Hepatocyte (in vitro differentiated cells): ENCODE measurements around the gene PRIM1. TPM values are rescaled to one million over a fixed set of nuclear protein-coding genes. Genes with fewer than 3 reads are reported as not detected.

Experiments used
- DNase-seq: peaks from one replicate; pipeline ENCODE4 v3.0.0-alpha.2; 2016; ENCODE audit warnings: low spot score
- H2AFZ ChIP-seq: fragments of 200-600 bp; sonication (generic); 2 replicates; pipeline ENCODE4 v1.6.0; 2016; ENCODE audit warnings: antibody characterized with exemption, mild to moderate bottlenecking
- H3K27ac ChIP-seq: fragments of 200-600 bp; sonication (generic); 2 replicates; pipeline ENCODE4 v1.5.1; 2016; ENCODE audit warnings: mild to moderate bottlenecking
- H3K27me3 ChIP-seq: fragments of 200-600 bp; sonication (generic); 2 replicates; pipeline ENCODE4 v1.6.1; 2016
- H3K36me3 ChIP-seq: fragments of 200-600 bp; sonication (generic); replicated peaks from 2 replicates; pipeline ENCODE4 v1.5.1; 2016; ENCODE audit warnings: low read depth; ENCODE audit not compliant: insufficient read depth
- H3K4me1 ChIP-seq: fragments of 200-600 bp; sonication (generic); 2 replicates; pipeline ENCODE4 v1.5.1; 2016; ENCODE audit warnings: mild to moderate bottlenecking, moderate library complexity; ENCODE audit not compliant: insufficient read depth
- H3K4me2 ChIP-seq: fragments of 200-600 bp; sonication (generic); 2 replicates; pipeline ENCODE4 v1.6.0; 2016
- H3K4me3 ChIP-seq: fragments of 200-600 bp; sonication (generic); 2 replicates; pipeline ENCODE4 v1.5.1; 2016; ENCODE audit warnings: mild to moderate bottlenecking
- H3K79me2 ChIP-seq: fragments of 200-600 bp; sonication (generic); 2 replicates; pipeline ENCODE4 v1.6.0; 2017; ENCODE audit warnings: mild to moderate bottlenecking
- H3K9me2 ChIP-seq: fragments of 200-600 bp; sonication (generic); replicated peaks from 2 replicates; pipeline ENCODE4 v1.6.0; 2017; ENCODE audit warnings: mild to moderate bottlenecking; ENCODE audit not compliant: insufficient read depth
- H3K9me3 ChIP-seq: fragments of 200-600 bp; sonication (generic); 2 replicates; pipeline ENCODE4 v1.5.1; 2016; ENCODE audit warnings: low read depth, mild to moderate bottlenecking
- H4K20me1 ChIP-seq: fragments of 200-600 bp; sonication (generic); 2 replicates; pipeline ENCODE4 v1.6.0; 2016; ENCODE audit warnings: mild to moderate bottlenecking; ENCODE audit not compliant: insufficient read depth, poor library complexity, severe bottlenecking
- EZH2 ChIP-seq: fragments of 200-600 bp; sonication (generic); IDR thresholded peaks from 2 replicates; pipeline ENCODE4 v1.6.1; 2016; ENCODE audit warnings: antibody characterized with exemption, mild to moderate bottlenecking, borderline replicate concordance
- EZH2phosphoT487 ChIP-seq: fragments of 200-600 bp; sonication (generic); IDR thresholded peaks from one replicate; pipeline ENCODE4 v1.6.1; 2018; ENCODE audit warnings: antibody characterized with exemption, mild to moderate bottlenecking, low read depth, moderate library complexity; ENCODE audit not compliant: unreplicated experiment, severe bottlenecking
- WGBS: methylation state at CpG from one replicate; pipeline ENCODE4 v1.1.6; 2016; ENCODE audit warnings: low lambda C conversion rate; ENCODE audit errors: missing lambda C conversion rate; 5-methylcytosine and 5-hydroxymethylcytosine counted together
- polyA plus RNA-seq: library from polyadenylated mRNA; unstranded; fragments of >200 nt; fragmentation: Nextera tagmentation; extraction: Ambion mirVana; gene quantifications from 2 replicates; pipeline ENCODE4 v1.2.1, GENCODE V29; 2016
- total RNA-seq: library from RNA; depleted of rRNA; stranded (reverse); fragments of >200 nt; gene quantifications from 2 replicates; pipeline ENCODE4 v1.2.3, GENCODE V29; 2014
- TF ChIP-seq, protein P1 (sequence below): fragments of 200-600 bp; sonication (generic); IDR thresholded peaks from 2 replicates; pipeline ENCODE4 v1.5.1; 2016; ENCODE audit warnings: antibody characterized with exemption, mild to moderate bottlenecking; ENCODE audit not compliant: poor library complexity

Gene PRIM1
- total and polyA plus RNA-seq, 2 experiments from 2014 or later, result 5.9 to 6.8 TPM

DNA sequence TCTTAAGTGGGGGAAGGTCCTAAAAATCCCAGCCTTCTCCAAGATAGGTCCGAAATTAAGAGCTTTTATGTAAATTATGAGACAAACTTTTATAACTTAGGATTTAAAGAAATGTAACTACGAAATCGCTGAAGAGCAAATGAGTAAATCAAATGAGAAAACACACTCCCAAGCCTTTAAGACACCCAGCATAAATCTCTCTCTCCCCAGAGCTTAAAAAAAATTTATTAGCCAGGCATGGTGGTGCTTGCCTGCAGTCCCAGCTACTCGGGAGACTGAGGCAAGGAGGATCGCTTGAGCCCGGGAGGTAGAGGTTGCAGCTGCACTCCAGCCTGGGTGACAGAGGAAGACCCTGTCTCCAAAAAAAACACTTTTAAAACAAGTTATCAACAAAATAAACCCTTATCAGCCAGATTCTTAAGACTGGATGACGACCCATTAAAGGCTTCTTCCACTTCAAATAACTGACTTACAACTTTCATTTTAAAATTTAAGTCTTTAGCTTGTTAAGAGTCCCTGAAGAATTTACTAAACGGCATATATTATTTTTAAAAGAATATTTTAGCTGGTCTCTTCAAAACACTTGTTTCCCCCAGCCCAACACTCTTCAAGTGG is 67.3 kb downstream of the PRIM1 start:
- TF ChIP-seq, protein P1, sequence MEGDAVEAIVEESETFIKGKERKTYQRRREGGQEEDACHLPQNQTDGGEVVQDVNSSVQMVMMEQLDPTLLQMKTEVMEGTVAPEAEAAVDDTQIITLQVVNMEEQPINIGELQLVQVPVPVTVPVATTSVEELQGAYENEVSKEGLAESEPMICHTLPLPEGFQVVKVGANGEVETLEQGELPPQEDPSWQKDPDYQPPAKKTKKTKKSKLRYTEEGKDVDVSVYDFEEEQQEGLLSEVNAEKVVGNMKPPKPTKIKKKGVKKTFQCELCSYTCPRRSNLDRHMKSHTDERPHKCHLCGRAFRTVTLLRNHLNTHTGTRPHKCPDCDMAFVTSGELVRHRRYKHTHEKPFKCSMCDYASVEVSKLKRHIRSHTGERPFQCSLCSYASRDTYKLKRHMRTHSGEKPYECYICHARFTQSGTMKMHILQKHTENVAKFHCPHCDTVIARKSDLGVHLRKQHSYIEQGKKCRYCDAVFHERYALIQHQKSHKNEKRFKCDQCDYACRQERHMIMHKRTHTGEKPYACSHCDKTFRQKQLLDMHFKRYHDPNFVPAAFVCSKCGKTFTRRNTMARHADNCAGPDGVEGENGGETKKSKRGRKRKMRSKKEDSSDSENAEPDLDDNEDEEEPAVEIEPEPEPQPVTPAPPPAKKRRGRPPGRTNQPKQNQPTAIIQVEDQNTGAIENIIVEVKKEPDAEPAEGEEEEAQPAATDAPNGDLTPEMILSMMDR, result no peak
- TF ChIP-seq EZH2phosphoT487 (no peak), EZH2 (no peak)
- Histone ChIP-seq H3K36me3 (no peaks in the 10 kb centered on the region), H3K9me2 (no peaks in the 10 kb centered on the region), H3K79me2 (peaks cover 79% of the 10 kb centered on the region), H3K4me3 (peak overlapping the region; percentile 32), H3K4me1 (no peaks in the 10 kb centered on the region), H4K20me1 (peaks cover 64% of the 10 kb centered on the region), H3K9me3 (no peaks in the 10 kb centered on the region), H2AFZ (no peak overlapping the region), H3K27me3 (no peaks in the 10 kb centered on the region), H3K27ac (peak overlapping the region; percentile 99), H3K4me2 (peak overlapping the region; percentile 83)
- DNase-seq, result no peak
- 52% methylated on average over 8 of the region's 8 CpGs for WGBS

DNA sequence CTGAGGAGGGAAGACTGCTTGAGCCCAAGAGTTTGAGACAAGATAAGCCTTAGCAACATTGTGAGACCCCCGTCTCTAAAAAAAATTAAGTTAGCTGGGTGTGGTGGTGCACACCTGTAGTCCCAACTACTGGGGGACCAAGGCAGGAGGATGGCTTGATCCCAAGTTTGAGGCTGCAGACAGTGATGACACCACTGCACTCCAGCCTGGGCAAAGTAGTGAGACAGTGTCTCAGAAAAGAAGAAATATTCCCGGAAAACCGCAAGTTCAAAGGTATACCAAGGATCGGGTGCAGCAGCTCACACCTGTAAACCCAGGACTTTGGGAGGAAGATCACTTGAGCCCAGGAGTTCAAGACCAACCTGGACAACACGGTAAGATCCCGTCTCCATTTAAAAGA is 69.8 kb downstream of the PRIM1 start:
- H3K79me2 ChIP-seq, result peaks cover 100% of the 10 kb centered on the region
- no peaks in the 10 kb centered on the region for H3K27me3 ChIP-seq
- peaks cover 89% of the 10 kb centered on the region for H4K20me1 ChIP-seq
- no peak overlapping the region for H2AFZ ChIP-seq
- TF ChIP-seq, protein P1, result no peak
- TF ChIP-seq EZH2 (no peak), EZH2phosphoT487 (no peak)
- 96% methylated on average over 6 of the region's 6 CpGs for WGBS
- H3K36me3 ChIP-seq, result no peaks in the 10 kb centered on the region
- H3K4me3 ChIP-seq, result no peak overlapping the region
- H3K9me2 ChIP-seq, result no peaks in the 10 kb centered on the region
- H3K9me3 ChIP-seq, result no peaks in the 10 kb centered on the region
- H3K27ac ChIP-seq, result no peak overlapping the region
- no peak for DNase-seq
- no peaks in the 10 kb centered on the region for H3K4me1 ChIP-seq
- H3K4me2 ChIP-seq, result no peak overlapping the region

Other genes with a start within 250 kb of the PRIM1 start
- 14.6 and 15.2 TPM in 2 replicates for gene RBMS2, start 230.5 kb downstream of the PRIM1 start, total RNA-seq
- 15.9 and 18.8 TPM in 2 replicates for gene RBMS2, start 230.5 kb downstream of the PRIM1 start, polyA plus RNA-seq
- 27.9 and 34.5 TPM in 2 replicates for gene BAZ2A, start 122.0 kb downstream of the PRIM1 start, total RNA-seq
- 33.1 and 42.0 TPM in 2 replicates for gene BAZ2A, start 122.0 kb downstream of the PRIM1 start, polyA plus RNA-seq
- 478 and 579 TPM in 2 replicates for gene ATP5F1B, start 106.3 kb downstream of the PRIM1 start, total RNA-seq
- gene ATP5F1B, start 106.3 kb downstream of the PRIM1 start, polyA plus RNA-seq, result 950 and 953 TPM in 2 replicates
- 128 and 142 TPM in 2 replicates for gene PTGES3, start 64.0 kb downstream of the PRIM1 start, total RNA-seq
- gene PTGES3, start 64.0 kb downstream of the PRIM1 start, polyA plus RNA-seq, result 154 and 156 TPM in 2 replicates
- 1,295 and 1,361 TPM in 2 replicates for gene NACA, start 27.0 kb downstream of the PRIM1 start, total RNA-seq
- gene NACA, start 27.0 kb downstream of the PRIM1 start, polyA plus RNA-seq, result 631 and 655 TPM in 2 replicates
- 2.7 and 3.4 TPM in 2 replicates for gene HSD17B6, start 11.0 kb upstream of the PRIM1 start, total RNA-seq
- 1.1 and 3.0 TPM in 2 replicates for gene HSD17B6, start 11.0 kb upstream of the PRIM1 start, polyA plus RNA-seq
- gene SDR9C7, start 182.1 kb upstream of the PRIM1 start, total RNA-seq, result not detected in 2 replicates
- not detected in 2 replicates for gene SDR9C7, start 182.1 kb upstream of the PRIM1 start, polyA plus RNA-seq
- gene RDH16, start 205.3 kb upstream of the PRIM1 start, total RNA-seq, result 1.7 TPM in 2 replicates
- 0.58 and 0.64 TPM in 2 replicates for gene RDH16, start 205.3 kb upstream of the PRIM1 start, polyA plus RNA-seq